NCI-H1105 treated with DMSO at 0.1 percent for 48 hours (cell line): ENCODE data around the gene CRCP.
"Not testable (repeated sequence)": the region's sequence is repeated elsewhere in the genome, so short reads cannot be mapped to it uniquely, and the experiment has no call there.

Experiments
- DNase-seq: peaks from one replicate; lab custom pipeline; 2025; lab: John Stamatoyannopoulos, UW

The CRCP gene

DNA sequence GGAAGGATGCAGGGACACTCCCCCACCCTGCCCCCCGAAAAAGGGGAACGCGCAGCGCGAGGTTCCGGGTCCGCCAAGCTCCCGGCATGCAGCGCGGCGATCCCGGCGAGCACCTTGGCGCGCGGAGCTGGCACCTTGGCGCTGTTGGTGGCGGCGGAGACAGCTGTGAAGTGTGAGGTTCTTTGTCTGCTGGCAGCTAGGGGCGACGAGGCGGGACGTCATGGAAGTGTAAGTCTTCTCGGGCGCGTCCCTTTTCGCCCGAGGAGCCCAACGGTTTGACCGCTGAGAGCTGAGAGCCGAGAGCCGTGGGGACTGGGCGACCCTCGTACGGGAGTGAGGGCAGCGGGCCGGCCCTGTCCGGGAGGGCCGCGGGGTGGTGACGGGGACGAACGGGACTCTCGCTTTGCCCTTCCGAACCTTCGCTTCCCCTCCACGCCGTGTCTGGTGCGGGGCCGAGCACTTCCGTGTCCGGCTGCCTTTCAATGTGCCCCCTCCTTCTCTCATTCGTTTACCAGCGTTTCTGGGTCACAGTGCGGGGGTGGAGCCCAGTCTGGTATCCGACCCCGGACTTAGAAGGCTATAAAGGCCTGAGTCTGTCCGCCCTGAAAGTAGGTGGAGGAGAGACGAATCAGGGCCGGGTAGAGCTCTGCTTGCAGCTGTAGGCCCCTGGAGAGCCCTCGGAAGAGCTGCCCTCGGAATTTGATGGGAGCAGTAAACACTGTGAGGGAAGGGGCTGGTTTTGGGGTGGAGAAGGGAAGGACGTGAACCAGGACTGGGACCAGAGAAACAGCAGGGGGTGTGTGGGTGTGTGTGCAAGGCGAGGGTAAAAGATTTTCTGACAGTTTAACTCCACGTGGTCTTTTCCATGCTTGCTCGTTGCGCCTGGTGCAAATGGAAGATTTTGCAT is at the start of gene CRCP:
CRCP (plus strand) TSS at position 105 of the 907 bp plus-strand sequence; CDS start at position 221, 116 bp downstream.
- DNase-seq = peak; percentile 72

DNA sequence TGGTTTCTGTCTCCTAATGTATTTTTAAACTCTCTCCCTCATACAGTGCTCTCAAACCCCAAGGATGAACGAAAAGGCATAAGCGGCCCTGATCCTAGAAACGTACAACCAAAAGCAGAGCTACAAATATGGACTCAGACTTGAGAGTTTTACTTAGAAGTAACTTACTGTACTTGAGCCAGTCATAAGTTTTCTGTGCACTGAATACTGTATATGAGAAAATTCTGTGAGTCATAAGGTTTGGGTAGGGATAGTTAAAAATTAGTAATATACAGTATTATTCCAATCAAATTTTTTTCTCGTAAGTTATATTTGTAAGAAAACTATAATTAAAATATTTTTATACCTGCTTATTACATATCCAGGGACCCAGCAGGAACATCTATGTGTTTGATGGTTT is 44.9 kb upstream of the CRCP start:
- DNase-seq = no peak

DNA sequence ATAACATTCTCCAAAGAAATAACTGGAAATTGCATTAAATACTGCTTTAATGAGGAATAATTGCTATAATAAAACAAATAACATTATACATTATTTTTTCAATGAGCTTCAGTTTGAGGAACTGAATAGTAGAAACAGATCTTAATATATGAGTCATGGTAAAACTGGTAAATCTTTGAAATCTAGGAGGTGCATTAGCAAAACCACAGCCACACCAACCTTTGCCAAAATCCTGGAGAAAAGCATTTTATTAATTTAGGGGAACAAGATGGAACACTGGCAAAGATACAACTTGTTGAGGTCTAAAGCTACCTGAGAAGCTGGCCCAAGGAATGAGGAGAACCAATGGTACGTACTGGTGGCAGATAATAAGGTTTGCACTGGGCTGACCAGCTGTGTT is 44.4 kb upstream of the CRCP start:
- DNase-seq = no peak

DNA sequence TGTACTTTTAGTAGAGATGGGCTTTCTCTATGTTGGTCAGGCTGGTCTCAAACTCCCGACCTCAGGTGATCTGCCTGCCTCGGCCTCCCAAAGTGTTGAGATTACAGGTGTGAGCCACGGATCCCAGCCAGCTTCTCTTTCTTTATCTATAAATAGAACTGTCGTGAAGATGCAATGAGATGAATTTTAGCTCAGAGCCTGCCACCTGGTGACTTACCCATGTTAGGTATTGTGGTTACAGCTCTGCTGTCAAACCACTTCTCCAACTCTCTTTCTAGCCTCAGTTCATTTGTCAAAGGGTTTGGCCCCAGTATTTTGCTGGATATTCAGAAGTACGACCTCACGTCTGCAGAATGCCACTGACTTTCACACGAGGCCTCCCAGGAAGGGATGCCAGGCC is 42.4 kb upstream of the CRCP start:
- DNase-seq = not testable (repeated sequence)

DNA sequence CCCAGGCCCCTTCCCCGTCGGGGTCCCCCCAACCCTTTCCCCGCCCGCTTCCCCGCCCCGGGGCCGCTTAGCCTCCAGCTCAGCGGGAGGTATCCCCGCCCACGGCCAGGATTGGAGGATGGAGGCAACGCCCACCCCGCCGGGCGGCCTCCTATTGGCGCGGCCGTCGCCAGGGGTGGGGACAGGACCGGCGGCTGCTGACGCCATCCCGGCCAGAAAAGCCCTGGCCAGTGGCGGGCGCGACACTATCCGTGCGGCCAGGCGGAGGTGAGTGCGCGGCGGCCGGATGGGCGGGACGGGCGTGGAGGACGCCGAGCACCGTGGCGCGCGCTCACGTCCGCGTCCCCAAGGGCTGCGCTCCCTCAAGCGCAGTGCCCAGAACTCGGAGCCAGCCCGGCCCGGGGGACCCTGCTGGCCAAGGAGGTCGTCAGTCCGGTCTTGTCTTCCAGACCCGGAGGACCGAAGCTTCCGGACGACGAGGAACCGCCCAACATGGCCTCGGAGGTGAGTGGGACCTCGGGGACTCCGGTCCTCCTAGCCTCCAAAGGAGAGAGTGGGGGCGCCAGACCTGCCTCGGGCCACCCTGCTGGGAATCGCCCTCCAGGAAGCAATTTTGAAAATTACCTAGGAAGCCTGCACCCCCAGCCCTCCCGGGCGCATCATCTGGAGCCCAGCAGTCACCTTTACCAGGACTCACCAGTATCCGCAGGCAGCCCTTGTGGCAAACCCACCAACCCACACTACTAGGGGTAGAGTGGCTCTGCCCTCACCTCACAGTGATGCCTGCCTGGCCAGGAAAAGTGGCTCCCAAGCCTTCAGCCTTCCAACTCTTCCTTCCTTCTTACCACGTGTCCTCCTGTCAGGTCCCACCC is 38.8 kb upstream of the CRCP start, which contains the start of gene ASL:
ASL (plus strand) TSS at position 230 of the 872 bp plus-strand sequence; CDS start at position 493, 263 bp downstream.
- peak; percentile 87 for DNase-seq

DNA sequence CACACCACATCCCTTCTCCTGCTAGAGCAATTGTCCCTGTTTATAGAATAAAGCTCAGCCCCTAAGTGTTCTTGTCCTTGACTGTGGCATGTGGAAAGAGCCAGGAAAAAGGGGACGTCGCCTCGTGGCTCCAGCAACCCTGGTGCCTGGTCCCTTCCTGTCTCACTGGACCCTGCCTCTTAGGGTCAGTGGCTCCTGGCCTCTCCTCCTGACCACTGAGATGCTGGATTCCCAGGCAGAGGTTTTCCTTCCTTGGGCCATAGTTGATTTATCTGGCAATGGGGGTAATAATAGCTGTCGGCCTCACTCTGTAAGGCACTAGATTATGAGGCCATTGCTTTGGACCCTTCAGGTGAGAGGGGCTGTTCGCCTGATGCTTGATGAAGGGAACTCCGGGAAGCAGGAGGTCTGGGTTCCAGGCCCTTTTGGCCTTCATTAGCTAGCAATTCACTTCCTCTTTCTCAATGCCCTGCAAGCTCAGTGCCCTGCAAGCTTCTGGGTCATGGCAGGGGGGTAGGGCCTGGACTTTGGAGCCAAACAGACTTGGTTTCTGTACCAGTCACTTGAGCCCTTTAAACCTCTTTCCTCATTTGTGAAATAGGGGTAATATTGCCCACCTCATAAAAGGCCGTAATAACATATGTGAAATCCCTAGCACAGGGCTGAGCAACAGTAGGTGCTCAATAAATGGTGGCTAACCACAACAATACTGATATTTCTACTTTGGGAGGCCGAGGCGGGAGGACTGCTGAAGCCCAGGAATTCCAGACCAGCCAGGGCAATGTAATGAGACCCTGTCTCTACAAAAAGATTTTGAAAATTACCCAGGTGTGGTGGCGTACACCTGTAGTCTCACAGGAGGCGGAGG is 38.0 kb upstream of the CRCP start:
- no peak for DNase-seq

DNA sequence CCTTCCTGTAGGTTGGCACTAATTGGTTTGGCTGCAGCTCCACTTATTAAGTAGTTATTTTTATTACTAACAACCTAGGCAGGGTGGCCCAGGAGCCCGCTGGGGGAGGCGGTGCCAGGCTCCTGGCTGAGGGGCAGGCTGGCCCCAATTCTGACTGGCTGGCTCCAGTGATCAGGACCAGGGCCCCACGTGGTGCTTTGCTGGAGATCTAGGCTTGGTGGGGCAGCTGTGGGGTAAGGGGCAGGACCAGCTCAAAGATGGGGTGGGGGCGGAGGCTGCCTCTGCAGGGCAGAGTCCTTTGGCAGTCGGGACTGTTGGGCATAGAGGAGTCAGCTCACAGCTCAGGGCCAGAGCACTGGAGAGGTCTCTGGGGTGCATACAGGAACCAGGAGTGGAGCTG is 36.6 kb upstream of the CRCP start:
- DNase-seq = no peak

DNA sequence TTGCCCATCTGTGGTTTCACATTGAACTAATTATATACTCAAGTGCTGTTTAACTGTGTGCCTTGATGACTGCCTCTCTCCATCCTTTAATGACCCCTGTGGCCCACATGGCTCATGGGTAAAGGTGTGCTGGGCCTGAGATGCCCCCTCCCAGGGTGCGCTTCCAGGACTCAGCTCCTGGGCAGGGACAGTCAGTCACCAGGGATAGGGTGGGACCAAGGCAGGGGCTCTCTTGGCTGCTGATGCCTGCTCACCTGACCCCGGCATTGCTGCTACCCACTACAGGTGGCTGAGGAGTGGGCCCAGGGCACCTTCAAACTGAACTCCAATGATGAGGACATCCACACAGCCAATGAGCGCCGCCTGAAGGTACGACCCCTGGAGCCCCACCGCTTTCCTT is 32.6 kb upstream of the CRCP start:
- DNase-seq = no peak

DNA sequence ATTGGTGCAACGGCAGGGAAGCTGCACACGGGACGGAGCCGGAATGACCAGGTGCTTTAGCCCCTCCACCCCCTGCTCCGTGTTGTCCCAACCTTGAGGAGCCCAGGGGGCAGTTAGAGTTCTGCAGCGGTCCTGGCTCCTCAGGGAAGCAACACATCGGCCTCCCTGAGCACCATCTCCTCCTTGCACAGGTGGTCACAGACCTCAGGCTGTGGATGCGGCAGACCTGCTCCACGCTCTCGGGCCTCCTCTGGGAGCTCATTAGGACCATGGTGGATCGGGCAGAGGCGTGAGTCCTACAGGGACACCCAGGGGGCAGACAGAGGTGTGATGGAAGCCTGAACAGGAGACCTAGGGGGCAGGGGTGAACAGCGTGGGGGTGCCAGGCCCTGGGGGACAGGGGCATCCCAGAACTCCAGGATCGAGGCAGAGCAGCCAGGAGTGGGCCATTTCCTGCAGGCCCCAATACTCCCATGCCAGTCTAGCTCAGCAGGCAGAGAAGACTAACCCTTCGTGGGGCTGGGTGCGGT is 31.7 kb upstream of the CRCP start:
- DNase-seq = no peak

DNA sequence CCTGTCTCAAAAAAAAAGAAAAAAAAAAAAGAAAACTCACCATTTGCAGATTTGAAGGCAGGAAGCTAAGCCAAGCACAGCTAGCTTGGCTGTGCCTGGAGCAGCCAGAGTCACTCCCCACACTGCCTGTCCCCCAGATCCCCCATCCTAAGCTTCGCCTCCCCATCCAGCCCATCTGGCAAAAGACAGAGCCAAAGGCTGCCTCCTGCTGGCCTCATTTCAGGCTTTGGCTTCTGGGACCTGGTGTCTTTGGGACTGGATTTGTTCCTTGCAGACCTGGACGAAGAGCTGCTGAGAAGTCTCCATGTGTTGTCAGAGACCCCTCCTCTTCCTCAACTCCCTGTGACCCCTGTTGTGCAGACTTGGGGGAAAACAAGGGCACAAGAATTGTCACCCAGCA is 31.0 kb upstream of the CRCP start:
- no peak for DNase-seq

DNA sequence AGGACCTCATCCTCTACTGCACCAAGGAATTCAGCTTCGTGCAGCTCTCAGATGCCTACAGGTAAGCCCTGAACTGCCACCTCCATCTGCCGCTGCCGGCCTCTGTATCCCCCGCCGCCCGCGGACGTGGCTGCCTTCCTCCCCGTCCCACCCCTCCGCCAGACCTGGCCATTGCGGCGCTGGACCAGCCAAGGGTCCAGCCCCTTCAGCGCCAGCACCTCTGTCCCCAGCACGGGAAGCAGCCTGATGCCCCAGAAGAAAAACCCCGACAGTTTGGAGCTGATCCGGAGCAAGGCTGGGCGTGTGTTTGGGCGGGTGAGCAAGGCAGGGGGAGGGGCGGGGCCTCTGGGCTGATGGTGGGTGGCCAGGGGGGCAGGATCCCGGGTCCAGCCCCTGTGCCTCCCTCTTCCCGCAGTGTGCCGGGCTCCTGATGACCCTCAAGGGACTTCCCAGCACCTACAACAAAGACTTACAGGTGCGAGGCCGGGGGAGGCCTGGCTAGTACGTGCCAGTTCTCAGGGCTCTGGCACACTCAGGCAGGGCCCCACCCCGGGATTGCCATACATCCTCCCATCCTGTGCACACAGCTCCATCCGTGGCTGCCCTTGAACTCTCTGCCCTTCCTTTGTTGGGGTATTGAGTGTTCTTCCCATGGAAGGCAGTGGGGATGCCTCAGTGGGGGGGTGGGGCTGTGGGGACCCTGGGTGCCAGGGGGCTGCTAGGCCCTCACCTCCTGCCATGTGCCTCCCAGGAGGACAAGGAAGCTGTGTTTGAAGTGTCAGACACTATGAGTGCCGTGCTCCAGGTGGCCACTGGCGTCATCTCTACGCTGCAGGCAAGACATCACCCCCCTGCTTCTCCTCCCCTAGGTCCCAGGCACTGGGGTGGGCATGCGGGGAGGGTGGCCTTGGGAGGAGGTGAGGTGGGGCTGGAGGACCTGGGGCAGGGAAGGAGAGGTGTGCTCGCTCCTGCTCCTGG is 25.5 kb upstream of the CRCP start:
- no peak for DNase-seq

DNA sequence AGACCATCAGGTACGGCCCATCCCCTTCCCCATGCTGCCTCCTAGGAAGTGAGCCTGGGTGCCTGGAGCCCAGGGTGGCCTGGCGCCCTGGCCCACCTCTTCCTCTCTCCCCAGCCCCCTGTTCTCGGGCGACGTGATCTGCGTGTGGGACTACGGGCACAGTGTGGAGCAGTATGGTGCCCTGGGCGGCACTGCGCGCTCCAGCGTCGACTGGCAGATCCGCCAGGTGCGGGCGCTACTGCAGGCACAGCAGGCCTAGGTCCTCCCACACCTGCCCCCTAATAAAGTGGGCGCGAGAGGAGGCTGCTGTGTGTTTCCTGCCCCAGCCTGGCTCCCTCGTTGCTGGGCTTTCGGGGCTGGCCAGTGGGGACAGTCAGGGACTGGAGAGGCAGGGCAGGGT is 22.0 kb upstream of the CRCP start:
- no peak for DNase-seq

DNA sequence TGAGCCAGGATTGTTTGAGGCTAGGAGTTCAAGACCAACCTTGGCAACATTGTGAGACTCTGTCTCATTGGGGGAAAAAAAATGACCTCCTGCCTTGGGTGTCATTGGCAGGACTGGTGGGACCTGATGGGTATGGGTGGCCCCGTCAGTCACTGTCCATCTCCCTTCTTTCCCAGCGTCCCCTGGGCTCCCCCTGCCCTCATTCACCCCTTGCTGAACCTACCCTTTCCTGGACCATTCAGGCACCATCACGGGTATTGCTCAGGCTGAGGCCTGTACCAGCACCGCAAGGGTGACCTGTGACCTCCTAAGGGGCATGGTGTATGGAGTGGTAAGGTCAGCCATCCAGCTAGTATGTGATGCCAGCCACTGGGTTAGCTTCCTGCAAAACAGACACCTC is 19.6 kb upstream of the CRCP start:
- DNase-seq = no peak

DNA sequence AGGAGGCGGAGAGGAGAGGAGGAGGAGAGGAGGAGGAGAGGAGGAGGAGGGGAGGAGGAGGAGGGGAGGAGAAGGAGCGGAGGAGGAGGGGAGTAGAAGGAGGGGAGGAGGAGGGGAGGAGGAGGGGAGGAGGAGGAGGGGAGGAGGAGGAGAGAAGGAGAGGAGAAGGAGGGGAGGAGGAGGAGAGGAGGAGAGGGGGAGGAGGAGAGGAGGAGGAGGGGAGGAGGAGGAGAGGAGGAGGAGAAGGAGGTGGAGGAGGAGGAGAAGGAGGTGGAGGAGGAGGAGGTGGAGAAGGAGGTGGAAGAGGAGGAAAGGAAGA is 15.5 kb upstream of the CRCP start:
- no peak for DNase-seq

DNA sequence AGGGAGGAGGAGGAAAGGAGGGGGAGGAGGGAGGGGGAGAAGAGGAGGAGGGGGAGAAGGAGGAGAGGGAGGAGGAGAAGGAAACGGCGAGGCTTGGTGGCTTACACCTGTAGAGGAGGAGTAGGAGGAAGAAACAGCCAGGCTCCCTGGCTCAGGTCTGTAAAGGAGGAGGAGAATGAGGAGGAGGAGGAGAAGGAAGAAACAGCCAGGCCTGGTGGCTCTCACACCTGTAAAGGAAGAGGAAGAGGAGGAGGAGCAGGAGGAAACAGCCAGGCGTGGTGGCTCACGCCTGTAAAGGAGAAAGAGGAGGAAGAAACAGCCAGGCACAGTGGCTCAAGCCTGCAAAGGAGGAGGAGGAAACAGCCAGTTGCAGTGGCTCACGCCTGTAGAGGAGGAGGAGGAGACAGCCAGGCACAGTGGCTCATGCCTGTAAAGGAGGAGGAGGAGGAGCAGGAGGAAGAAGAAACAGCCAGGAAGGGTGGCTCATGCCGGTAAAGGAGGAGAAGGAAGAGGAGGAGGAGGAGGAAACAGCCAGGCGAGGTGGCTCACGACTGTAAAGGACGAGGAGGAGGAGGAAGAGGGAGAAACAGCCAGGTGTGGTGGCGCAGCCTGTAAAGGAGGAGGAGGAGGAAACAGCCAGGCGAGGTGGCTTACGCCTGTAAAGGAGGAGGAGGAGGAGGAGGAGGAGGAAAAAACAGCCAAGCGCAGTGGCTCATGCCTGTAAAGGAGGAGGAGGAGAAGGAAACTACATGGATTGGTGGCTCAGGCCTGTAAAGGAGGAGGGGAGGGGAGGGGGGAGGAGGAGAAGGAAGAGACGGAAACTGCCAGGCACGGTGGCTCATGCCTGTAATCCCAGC is 14.9 kb upstream of the CRCP start:
- no peak for DNase-seq

DNA sequence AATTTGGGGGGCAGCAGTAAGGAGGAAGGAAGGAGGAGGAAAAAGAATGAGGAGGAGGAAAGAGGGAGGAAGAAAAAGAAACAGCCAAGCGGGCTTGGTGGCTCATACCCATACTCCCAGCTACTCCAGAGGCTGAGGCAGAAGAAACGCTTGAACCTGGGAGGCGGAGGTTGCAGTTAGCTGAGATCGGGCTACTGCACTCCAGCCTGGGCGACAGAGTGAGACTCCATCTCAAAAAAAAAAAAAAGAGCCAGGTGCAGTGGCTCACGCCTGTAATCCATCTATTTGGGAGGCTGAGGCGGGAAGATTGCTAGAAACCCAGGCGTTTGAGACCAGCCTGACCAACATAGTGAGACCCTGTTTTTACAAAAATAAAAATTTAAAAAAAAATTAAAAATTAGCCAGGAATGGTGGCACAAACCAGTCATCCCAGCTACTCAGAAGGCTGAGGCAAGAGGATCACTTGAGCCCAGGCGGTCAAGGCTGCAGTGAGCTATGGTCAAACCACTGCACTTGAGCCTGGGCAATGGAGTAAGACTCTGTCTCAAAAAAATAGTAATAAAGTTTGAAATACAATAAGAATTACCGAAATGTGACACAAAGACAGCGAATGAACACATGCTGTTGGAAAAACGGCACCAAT is 14.1 kb upstream of the CRCP start:
- no peak for DNase-seq

DNA sequence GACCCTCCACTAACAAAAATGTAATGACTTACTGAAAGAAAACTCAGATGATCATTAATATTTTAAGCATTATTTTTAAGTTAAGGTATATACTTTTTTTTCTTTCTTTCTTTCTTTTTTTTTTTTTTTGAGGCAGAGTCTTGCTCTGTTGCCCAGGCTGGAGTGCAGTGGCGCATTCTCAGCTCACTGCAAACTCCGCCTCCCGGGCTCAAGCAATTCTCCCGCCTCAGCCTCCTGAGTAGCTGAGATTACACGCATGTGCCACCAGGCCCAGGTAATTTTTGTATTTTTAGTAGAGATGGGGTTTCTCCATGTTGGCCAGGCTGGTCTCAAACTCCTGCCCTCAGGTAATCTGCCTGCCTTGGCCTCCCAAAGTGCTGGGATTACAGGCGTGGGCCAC is 12.5 kb upstream of the CRCP start:
- not testable (repeated sequence) for DNase-seq

DNA sequence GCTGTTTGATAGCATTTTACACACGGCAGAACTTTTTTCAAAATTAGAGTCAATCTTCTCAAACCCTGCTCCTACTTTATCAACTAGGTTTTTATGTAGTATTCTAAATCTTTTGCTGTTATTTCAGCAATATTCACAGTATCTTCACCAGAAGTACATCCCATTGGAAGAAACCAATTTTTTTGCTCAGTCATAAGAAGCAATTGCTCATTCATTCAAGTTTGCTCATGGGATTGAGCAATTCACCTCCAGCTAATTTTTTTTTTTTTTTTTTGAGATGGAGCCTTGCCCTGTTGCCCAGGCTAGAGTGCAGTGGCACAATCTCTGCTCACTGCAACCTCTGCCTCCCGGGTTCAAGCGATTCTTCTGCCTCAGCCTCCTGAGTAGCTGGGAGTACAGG is 10.7 kb upstream of the CRCP start:
- DNase-seq = not testable (repeated sequence)

DNA sequence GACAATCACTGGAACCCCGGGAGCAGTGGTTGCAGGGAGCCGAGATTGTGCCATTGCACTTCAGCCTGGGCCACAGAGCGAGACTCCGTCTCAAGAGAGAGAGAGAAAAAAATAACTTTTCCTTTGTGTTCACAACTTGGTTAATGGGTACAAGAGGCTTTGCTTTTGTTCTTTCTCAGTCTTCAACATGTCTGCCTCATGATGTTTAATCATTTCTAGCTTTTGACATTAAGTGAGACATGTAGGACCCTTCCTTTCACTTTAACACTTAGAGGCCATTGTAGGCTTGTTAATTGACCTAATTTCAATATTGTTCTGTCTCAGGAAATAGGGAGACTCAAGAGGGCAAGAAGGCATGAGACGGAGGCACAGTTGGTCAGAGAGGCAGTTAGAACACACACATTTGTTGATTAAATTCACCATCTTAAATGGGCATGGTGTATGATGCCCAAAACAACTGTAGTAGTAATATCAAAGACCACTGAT is 9.3 kb upstream of the CRCP start:
- DNase-seq = no peak
